ENCODE measurements around the gene HTR3A.

HTR3A gene

DNA sequence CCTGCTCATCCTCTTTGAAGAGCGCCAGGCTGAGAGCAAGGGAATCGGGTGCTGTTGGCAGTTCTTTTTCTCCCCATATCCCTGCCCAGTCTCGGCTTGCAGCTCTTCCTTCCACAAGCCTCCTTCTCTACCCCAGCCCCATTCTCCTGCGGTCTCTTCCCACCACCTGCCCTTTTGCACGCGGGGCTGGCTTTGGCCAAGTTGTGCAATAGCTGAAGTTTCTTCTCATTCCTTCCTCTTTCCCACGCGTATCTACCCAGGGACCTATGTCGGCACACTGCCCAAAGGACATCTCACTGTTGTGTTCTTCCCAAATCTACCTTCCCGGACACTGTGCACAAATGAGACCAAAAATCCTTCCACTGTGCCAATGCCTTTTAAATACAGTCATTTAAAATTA lies 22.3 kb upstream of the HTR3A start:
- H3K4me3 ChIP-seq (replicated peaks in 1 of 2; ENCODE audit: low read depth in 2 of 2, low read length in 2 of 2): no peak overlapping the region
- TF ChIP-seq, protein P1, sequence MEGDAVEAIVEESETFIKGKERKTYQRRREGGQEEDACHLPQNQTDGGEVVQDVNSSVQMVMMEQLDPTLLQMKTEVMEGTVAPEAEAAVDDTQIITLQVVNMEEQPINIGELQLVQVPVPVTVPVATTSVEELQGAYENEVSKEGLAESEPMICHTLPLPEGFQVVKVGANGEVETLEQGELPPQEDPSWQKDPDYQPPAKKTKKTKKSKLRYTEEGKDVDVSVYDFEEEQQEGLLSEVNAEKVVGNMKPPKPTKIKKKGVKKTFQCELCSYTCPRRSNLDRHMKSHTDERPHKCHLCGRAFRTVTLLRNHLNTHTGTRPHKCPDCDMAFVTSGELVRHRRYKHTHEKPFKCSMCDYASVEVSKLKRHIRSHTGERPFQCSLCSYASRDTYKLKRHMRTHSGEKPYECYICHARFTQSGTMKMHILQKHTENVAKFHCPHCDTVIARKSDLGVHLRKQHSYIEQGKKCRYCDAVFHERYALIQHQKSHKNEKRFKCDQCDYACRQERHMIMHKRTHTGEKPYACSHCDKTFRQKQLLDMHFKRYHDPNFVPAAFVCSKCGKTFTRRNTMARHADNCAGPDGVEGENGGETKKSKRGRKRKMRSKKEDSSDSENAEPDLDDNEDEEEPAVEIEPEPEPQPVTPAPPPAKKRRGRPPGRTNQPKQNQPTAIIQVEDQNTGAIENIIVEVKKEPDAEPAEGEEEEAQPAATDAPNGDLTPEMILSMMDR (IDR thresholded peaks at IDR 0.05; ENCODE audit: low read depth, low read length): no peak
- no peak for DNase-seq (ENCODE audit: low read depth in 2 of 2)

DNA sequence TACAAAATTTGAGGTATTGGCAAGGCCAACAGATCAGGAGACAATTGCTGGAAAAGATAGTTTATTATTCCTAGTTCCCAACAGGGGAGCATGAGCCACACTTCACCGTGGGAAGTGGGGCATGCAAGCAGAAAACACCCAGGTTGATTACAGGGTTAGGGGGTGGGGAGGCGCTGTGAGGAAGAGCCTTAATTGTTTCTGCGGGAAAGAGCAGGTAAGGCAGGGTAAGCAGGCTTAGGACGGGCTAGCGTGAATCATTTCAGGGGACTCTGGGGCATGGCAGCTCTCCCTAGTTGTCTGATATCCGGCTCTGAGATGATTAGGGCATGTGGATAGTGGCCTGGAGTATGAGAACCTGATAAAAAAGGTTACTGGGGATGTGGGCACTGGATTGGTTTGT lies 20.7 kb upstream of the HTR3A start:
- DNase-seq (ENCODE audit: low read depth in 2 of 2): no peak
- H3K4me3 ChIP-seq (replicated peaks in 1 of 2; ENCODE audit: low read depth in 2 of 2, low read length in 2 of 2): no peak overlapping the region
- TF ChIP-seq, protein P1 (IDR thresholded peaks at IDR 0.05; ENCODE audit: low read depth, low read length): no peak

DNA sequence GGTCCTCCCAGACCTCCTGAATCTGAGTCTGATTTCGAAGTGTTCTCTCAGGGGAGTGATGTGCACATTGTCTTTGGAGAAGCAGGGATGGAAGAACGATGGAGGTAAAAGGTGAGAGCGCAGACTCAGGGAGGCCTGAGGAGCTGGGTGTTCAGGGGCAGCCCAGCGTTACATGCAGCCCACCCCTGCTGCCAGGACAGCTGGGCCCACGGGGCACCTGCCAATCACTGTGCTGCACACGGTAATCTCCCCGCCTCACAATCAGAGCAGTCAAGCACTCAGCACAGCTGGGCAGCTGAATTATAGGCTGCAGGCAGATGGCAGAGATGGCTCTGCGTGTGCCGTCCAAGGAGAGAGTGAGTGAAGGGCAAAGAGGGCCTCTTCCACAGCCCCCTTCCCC lies 17.9 kb upstream of the HTR3A start:
- DNase-seq (ENCODE audit: low read depth in 2 of 2): no peak
- no peak overlapping the region for H3K4me3 ChIP-seq (replicated peaks in 1 of 2; ENCODE audit: low read depth in 2 of 2, low read length in 2 of 2)
- TF ChIP-seq, protein P1 (IDR thresholded peaks at IDR 0.05; ENCODE audit: low read depth, low read length): no peak

DNA sequence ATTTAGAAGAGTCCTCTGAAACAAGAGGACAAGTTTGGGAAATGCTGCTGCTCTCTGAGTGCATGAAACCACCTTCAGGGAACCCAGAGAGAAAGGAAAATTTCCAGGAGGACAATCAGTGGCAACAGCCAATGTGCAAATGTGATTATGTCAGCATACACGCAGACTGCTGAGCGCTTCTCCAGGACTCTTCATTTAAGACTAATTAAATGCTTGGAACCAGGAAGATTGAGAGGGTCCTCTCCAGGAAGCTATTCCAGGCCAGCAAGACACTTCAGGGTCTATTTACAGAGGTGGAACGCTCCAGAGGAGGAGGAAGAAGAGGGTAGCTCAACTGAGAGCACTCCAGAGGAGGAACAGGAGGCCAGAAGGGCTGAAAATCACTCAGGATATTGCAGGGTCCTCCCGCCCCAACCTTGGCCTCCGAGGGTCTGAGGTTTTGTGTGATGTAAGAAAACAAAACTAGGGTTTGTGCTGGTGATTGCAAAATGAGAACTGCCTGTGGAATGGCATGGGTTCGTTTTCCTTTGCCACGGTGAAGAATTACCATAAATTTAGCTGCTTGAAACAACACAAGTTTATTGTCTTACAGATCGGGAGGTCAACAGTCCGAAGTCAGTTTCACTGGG lies 14.1 kb upstream of the HTR3A start:
- DNase-seq (ENCODE audit: low read depth in 2 of 2): no peak
- TF ChIP-seq, protein P1 (IDR thresholded peaks at IDR 0.05; ENCODE audit: low read depth, low read length): no peak
- no peak overlapping the region for H3K4me3 ChIP-seq (replicated peaks in 1 of 2; ENCODE audit: low read depth in 2 of 2, low read length in 2 of 2)

DNA sequence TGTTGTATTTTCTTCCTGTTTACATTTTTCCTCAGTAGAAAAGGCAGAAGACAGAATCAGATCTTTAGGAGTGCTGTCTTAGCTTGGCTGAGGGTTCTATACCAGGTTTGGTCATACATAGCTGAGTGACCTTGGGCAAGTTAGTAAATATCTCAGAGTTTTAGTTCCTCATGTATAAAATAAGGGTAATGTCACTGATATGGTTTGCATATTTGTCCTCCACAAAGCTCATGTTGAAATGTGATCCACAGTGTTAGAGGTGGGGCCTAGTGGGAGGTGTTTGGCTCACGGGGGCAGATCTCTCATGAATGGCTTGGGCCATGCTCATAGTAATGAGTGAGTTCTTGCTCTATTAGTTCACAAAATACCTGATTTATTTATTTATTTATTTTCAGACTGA lies 7.5 kb upstream of the HTR3A start:
- no peak overlapping the region for H3K4me3 ChIP-seq (replicated peaks in 1 of 2; ENCODE audit: low read depth in 2 of 2, low read length in 2 of 2)
- DNase-seq (ENCODE audit: low read depth in 2 of 2): no peak
- TF ChIP-seq, protein P1 (IDR thresholded peaks at IDR 0.05; ENCODE audit: low read depth, low read length): no peak

DNA sequence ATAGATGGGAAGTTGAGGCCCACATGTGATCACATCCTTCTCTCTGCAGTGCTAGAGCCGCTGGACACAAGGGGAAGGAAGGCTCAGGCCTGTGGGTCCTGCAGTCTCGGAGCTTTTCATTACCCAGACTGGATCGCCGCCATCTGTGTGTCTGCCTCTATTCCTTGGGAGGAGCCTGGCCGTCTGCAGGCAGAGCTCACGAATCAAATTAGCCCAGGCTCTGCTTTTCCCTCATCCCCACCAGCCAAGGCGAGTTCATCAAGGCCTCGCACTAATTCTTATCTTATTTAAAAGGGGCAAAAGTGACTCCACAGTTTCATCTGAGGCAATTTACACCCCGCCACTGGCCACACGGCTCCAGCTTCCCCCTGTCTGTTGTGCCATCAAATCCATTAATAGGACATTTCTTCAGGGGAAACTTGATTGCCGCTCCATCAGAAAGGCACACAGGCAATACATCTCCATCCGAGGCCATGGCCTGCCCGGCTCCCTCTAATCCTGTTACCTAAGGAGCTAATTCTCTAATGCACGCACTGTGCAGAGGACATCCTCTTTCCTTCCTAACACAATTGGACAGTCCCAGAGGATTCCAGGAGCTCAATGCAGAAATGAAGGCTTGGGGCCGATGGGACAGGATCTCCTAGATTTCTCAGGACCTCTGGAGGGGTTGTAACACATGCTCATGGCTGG lies 3.3 kb upstream of the HTR3A start:
- TF ChIP-seq, protein P1 (IDR thresholded peaks at IDR 0.05; ENCODE audit: low read depth, low read length): no peak
- no peak overlapping the region for H3K4me3 ChIP-seq (replicated peaks in 1 of 2; ENCODE audit: low read depth in 2 of 2, low read length in 2 of 2)

More for the DNA sequence above, 3.3 kb upstream of the HTR3A start:
- DNase-seq (ENCODE audit: low read depth in 2 of 2): no peak

Data from cardiac fibroblast (primary cell).